Central memory CD8-positive, alpha-beta T cell (primary cell): Measurements from ENCODE around the gene TLCD4.

ENCODE experiments used
- ATAC-seq: fragments of 150-1000 bp; cut with Tn5 transposase; replicated peaks from 2 replicates; pipeline ENCODE4 v1.10.0; 2022; ENCODE audit warnings: mild to moderate bottlenecking, moderate FRiP score, moderate number of reproducible peaks; ENCODE audit not compliant: poor library complexity, severe bottlenecking; ENCODE audit errors: extremely low read depth
- DNase-seq, 2 donors: peaks; one replicate each; pipeline ENCODE4 v3.0.0; 2021; ENCODE audit warnings: low spot score in 2 of 2
- H3K27ac Mint-ChIP-seq: one replicate; pipeline ENCODE4 v1.8.0; 2022; ENCODE audit warnings: low read depth, mild to moderate bottlenecking, moderate library complexity, mixed read lengths
- H3K27me3 Mint-ChIP-seq: one replicate; pipeline ENCODE4 v1.8.0; 2022; ENCODE audit warnings: mixed read lengths
- H3K36me3 Mint-ChIP-seq: one replicate; pipeline ENCODE4 v1.8.0; 2022; ENCODE audit warnings: mild to moderate bottlenecking, moderate library complexity, mixed read lengths; ENCODE audit not compliant: insufficient read depth
- H3K4me1 Mint-ChIP-seq: one replicate; pipeline ENCODE4 v1.8.0; 2022; ENCODE audit warnings: mixed read lengths
- H3K4me3 Mint-ChIP-seq: one replicate; pipeline ENCODE4 v1.8.0; 2022; ENCODE audit warnings: mild to moderate bottlenecking, moderate library complexity, mixed read lengths
- H3K9me3 Mint-ChIP-seq: one replicate; pipeline ENCODE4 v1.8.0; 2022; ENCODE audit warnings: mixed read lengths

TLCD4 gene, protein sequence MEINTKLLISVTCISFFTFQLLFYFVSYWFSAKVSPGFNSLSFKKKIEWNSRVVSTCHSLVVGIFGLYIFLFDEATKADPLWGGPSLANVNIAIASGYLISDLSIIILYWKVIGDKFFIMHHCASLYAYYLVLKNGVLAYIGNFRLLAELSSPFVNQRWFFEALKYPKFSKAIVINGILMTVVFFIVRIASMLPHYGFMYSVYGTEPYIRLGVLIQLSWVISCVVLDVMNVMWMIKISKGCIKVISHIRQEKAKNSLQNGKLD

DNA sequence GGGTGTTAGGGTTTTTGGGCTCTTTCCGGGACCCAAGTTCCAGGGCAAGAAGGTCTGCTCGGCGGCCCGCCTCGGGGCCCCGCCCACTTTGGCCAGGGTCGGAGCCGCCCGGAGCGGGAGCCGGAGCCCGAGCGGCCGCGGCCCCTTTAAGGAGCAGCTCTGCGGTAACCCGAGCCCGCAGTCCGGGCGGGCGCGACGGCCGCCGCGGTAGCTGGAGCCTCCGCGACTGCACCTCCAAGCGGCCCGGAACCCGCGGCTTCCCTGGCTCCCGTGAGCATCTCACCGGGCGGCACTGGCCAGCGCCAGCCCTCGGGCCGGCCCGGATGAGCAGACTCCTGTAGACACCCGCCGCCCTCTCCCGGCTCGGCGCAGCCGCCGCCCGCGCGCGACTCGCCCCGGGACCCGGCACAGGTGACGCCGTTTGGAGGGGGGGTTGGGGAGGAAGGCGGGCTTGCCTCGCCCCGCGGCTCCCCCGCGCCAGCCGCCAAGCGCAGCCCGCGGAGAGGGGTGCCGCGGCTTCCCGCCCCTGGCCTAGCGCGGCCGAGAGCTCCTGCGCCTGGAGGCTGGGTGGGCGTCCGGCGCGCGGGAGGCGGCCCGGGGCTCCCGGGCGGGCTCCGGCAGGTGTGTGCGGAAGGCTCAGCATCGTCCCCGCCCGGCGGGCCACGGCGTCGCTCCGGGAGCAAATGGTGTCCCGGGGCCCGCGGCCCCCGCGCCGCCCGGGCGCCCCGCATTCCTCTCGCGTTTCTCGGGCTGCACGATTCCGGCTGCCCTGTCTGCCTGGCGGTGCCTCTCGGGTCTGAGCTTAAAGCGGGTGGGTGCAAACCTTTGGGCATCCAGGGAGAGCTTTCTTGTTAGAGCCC, at the start of gene TLCD4:
Gene TLCD4, plus strand, starts transcription at position 149 of the 860 bp plus-strand sequence. CDS start 26,547 bp downstream, outside the sequence.
- peaks cover 4% of the 10 kb centered on the region for H3K4me1 Mint-ChIP-seq
- DNase-seq (no peak), ATAC-seq (peak; percentile 47)
- H3K27me3 Mint-ChIP-seq = peaks cover 61% of the 10 kb centered on the region
- H3K27ac Mint-ChIP-seq = no peak within 1 kb of the TSS
- H3K36me3 Mint-ChIP-seq = peaks cover 1% of the 10 kb centered on the region
- H3K4me3 Mint-ChIP-seq = peak within 1 kb of the TSS; percentile 77
- H3K9me3 Mint-ChIP-seq = no peaks in the 10 kb centered on the region

- Mint-ChIP-seq H3K27ac (no peak overlapping the region), H3K4me1 (peaks cover 14% of the 10 kb centered on the region), H3K9me3 (no peaks in the 10 kb centered on the region), H3K36me3 (peaks cover 2% of the 10 kb centered on the region), H3K4me3 (no peak overlapping the region), H3K27me3 (no peaks in the 10 kb centered on the region)
- no peak for DNase-seq
- ATAC-seq = no peak
These were observed 49.6 kb upstream of the TLCD4 start for GRCh38 chr1:95067568-95067967.

DNA sequence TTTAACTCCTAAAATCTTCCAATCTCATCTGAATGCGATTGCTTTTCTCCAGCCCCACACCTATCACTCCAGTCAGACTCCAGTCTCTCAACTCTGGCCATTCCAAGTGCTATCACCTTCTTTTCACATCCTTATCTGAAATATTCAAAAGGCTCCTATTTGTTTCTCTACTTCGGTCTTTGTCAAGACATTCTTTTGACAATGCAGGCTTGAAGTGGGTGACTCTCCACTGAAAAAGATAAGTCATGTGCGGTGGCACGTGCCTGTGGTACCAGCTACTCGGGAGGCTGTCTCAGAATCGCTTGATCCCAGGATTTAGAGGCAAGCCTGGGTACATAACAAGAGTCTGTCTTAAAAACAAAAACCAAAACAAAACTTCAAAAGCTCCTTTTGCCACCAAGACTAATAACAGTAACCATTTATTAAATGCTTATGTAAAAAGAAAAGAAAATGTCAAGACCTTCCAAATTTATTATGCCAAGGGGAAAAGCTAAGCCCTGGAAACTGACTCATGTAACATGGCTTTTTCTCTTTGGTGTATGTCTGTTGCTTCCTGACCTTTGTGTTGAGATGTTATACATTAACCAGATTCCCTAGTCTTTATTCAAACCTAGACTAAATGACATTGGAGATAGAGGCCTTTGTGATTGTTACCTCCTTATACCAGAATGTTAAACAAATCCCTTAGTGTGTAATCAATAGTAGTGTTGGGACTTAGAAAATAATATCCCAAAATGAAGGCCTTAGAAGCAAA, 48.0 kb upstream of the TLCD4 start:
- Mint-ChIP-seq H3K27me3 (no peaks in the 10 kb centered on the region), H3K9me3 (no peaks in the 10 kb centered on the region), H3K27ac (no peak overlapping the region), H3K4me1 (peaks cover 21% of the 10 kb centered on the region), H3K36me3 (peaks cover 10% of the 10 kb centered on the region), H3K4me3 (no peak overlapping the region)
- DNase-seq (no peak), ATAC-seq (no peak)

GRCh38 chr1:95069710-95070093, 47.5 kb upstream of the TLCD4 start:
- no peak overlapping the region for H3K27ac Mint-ChIP-seq
- no peaks in the 10 kb centered on the region for H3K9me3 Mint-ChIP-seq
- DNase-seq (no peak), ATAC-seq (no peak)
- H3K4me3 Mint-ChIP-seq = no peak overlapping the region
- H3K36me3 Mint-ChIP-seq = peaks cover 10% of the 10 kb centered on the region
- no peaks in the 10 kb centered on the region for H3K27me3 Mint-ChIP-seq
- H3K4me1 Mint-ChIP-seq = peaks cover 21% of the 10 kb centered on the region

GRCh38 chr1:95071539-95071938, 45.6 kb upstream of the TLCD4 start:
- H3K4me3 Mint-ChIP-seq = peak overlapping the region; percentile 96
- peaks cover 14% of the 10 kb centered on the region for H3K36me3 Mint-ChIP-seq
- no peak overlapping the region for H3K27ac Mint-ChIP-seq

DNA sequence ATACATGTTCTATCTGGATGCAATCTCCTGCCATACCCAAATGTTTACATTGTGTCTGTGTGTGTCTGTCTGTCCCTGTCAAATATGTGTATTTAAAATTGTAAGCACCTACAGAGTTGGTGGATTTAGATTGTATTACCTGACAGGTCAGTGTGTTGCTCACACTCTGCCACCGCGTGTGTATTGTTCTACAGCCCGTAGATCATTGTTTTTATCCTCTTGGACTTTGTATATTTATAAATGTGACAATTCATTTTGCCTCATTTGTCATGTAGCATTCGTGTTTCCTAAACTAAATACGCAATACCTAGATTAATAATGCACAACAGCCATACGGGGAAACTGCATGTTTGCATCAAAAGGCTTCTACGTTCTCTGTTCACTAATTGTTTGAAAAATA, 45.0 kb upstream of the TLCD4 start:
- Mint-ChIP-seq H3K9me3 (no peaks in the 10 kb centered on the region), H3K27ac (peak overlapping the region; percentile 94), H3K36me3 (peaks cover 14% of the 10 kb centered on the region), H3K27me3 (peaks cover 7% of the 10 kb centered on the region), H3K4me3 (peak overlapping the region; percentile 96), H3K4me1 (peaks cover 21% of the 10 kb centered on the region)
- ATAC-seq (no peak), DNase-seq (no peak)

More at GRCh38 chr1:95071539-95071938, 45.6 kb upstream of the TLCD4 start:
- Mint-ChIP-seq H3K9me3 (no peaks in the 10 kb centered on the region), H3K4me1 (peaks cover 21% of the 10 kb centered on the region), H3K27me3 (peaks cover 7% of the 10 kb centered on the region)
- no peak for ATAC-seq
- no peak for DNase-seq

- peaks cover 14% of the 10 kb centered on the region for H3K36me3 Mint-ChIP-seq
- peak within 1 kb of the TSS; percentile 96 for H3K4me3 Mint-ChIP-seq
These were observed 44.4 kb upstream of the TLCD4 start, which contains the start of gene ALG14 for GRCh38 chr1:95072532-95073419. TSS of gene ALG14 (minus strand) at chr1:95072951. CDS start at chr1:95072898, 53 bp downstream.

DNA sequence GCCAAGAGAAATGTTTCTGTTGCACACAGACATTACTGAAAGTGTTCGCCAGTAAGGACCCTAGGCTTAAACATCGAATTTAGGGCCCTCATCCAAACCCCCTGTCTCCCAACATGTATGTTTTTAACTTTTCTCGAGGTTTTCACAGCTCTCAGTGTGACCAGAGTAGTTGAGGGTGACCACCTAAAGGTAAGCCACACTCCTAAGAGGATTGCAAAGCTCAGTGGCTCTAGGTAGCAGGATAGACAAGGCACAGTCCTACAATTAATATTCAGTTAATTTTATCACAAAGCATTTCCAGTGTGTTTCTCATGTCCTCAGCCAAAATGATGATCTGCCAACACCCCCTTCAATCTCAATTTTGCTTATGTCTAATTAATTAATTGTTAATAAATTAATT, 43.7 kb upstream of the TLCD4 start:
- ATAC-seq (no peak), DNase-seq (no peak)
- Mint-ChIP-seq H3K27ac (peak overlapping the region; percentile 94), H3K4me1 (peaks cover 21% of the 10 kb centered on the region), H3K27me3 (peaks cover 7% of the 10 kb centered on the region), H3K4me3 (peak overlapping the region; percentile 96), H3K36me3 (peaks cover 14% of the 10 kb centered on the region), H3K9me3 (no peaks in the 10 kb centered on the region)

More at GRCh38 chr1:95072532-95073419, 44.4 kb upstream of the TLCD4 start, which contains the start of gene ALG14:
- H3K27me3 Mint-ChIP-seq = peaks cover 7% of the 10 kb centered on the region
- H3K4me1 Mint-ChIP-seq = peaks cover 21% of the 10 kb centered on the region
- DNase-seq (peak; percentile 86 to 90), ATAC-seq (peak; percentile 91)
- H3K27ac Mint-ChIP-seq = peak within 1 kb of the TSS; percentile 94
- no peaks in the 10 kb centered on the region for H3K9me3 Mint-ChIP-seq

GRCh38 chr1:95076034-95076433, 41.1 kb upstream of the TLCD4 start:
- H3K36me3 Mint-ChIP-seq = peaks cover 14% of the 10 kb centered on the region
- ATAC-seq = no peak
- no peak overlapping the region for H3K27ac Mint-ChIP-seq
- no peaks in the 10 kb centered on the region for H3K9me3 Mint-ChIP-seq
- H3K4me1 Mint-ChIP-seq = peaks cover 21% of the 10 kb centered on the region
- H3K4me3 Mint-ChIP-seq = no peak overlapping the region
- peaks cover 7% of the 10 kb centered on the region for H3K27me3 Mint-ChIP-seq
- DNase-seq = no peak

- Mint-ChIP-seq H3K4me3 (no peak overlapping the region), H3K27me3 (peaks cover 25% of the 10 kb centered on the region), H3K36me3 (no peaks in the 10 kb centered on the region), H3K4me1 (no peaks in the 10 kb centered on the region), H3K27ac (no peak overlapping the region), H3K9me3 (no peaks in the 10 kb centered on the region)
- DNase-seq = no peak
- no peak for ATAC-seq
These were observed 36.7 kb upstream of the TLCD4 start for GRCh38 chr1:95080446-95080845.

DNA sequence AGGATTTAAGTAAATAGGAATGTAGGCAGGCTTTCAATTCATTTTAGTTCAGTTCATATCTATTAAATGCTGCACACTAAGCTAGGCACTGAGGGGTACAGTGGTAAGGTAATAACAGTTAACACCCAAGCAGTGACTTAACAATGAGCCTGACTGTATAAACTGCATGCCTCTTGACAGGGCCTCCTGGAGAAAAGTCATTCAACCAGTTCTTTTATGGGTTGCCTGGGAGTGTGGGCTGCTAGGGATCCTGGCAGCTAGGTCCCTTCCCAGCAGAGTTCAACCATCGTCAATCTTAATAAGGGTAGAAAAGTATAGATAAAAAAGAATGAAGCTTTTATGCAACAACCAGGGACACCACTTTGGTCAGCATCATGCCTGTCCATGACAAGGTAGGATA, 36.3 kb upstream of the TLCD4 start:
- Mint-ChIP-seq H3K27me3 (peaks cover 21% of the 10 kb centered on the region), H3K4me3 (no peak overlapping the region), H3K36me3 (no peaks in the 10 kb centered on the region), H3K9me3 (no peaks in the 10 kb centered on the region), H3K4me1 (no peaks in the 10 kb centered on the region), H3K27ac (no peak overlapping the region)
- DNase-seq = no peak
- ATAC-seq = no peak
